ENCODE results near the gene AP1G1. TPM values are rescaled to one million over a fixed set of nuclear protein-coding genes. Genes with fewer than 3 reads are reported as not detected.
"Not testable (repeated sequence)": the region's sequence is repeated elsewhere in the genome, so short reads cannot be mapped to it uniquely, and the experiment has no call there.

Gene AP1G1
- total RNA-seq, 1 donor from 2014 or later = 62.7 TPM

DNA sequence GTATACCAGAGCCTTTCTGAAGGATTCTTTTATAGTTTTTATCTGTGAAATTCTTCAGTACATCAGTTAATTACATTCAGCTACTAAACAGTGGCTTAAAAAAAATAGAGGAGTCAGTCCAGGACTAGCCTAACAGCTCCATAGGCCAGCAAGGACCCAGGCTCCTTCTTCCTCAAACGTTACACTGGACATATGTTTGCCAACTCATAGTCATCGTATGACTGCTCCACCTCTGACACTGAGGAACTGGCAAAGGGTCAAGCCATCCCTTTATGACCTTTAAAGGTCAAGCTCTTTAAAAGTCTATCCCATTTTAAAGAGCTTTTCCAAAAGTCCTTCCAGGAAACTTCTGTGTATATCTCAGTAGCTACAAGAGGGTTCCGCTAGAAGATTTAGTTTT lies 120.8 kb downstream of the AP1G1 start:
- TF ChIP-seq, protein P1, sequence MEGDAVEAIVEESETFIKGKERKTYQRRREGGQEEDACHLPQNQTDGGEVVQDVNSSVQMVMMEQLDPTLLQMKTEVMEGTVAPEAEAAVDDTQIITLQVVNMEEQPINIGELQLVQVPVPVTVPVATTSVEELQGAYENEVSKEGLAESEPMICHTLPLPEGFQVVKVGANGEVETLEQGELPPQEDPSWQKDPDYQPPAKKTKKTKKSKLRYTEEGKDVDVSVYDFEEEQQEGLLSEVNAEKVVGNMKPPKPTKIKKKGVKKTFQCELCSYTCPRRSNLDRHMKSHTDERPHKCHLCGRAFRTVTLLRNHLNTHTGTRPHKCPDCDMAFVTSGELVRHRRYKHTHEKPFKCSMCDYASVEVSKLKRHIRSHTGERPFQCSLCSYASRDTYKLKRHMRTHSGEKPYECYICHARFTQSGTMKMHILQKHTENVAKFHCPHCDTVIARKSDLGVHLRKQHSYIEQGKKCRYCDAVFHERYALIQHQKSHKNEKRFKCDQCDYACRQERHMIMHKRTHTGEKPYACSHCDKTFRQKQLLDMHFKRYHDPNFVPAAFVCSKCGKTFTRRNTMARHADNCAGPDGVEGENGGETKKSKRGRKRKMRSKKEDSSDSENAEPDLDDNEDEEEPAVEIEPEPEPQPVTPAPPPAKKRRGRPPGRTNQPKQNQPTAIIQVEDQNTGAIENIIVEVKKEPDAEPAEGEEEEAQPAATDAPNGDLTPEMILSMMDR (IDR thresholded peaks at IDR 0.05) = no peak
- Mint-ChIP-seq H3K27me3 (ENCODE audit: low read depth) (no peaks in the 10 kb centered on the region), H3K36me3 (ENCODE audit: low read depth) (peaks cover 33% of the 10 kb centered on the region)

DNA sequence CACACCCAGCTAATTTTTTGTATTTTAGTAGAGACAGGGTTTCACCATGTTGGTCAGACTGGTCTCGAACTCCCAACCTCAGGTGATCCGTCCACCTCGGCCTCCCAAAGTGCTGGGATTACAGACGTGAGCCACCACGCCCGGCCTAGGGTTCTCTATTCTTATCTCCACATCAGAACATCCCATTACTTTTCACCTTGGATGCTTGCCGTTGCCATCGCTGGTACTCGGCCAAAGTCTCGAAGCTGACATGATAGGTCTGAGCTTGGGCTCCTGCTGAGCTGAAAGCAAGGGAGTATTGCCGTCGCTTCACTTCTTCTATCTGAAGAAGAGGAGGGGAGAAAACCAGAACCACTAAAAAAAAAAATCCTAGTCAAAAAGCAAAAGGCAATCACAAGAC lies 124.4 kb downstream of the AP1G1 start:
- not testable (repeated sequence) for H3K27ac Mint-ChIP-seq (ENCODE audit: unreplicated experiment); DNase-seq (ENCODE audit: low spot score); H3K9me3 Mint-ChIP-seq (ENCODE audit: low read depth); H3K27me3 Mint-ChIP-seq (ENCODE audit: low read depth); H3K4me1 Mint-ChIP-seq (ENCODE audit: low read depth); H3K4me3 Mint-ChIP-seq (ENCODE audit: unreplicated experiment)
- H3K36me3 Mint-ChIP-seq (ENCODE audit: low read depth) = peaks cover 34% of the 10 kb centered on the region

More for the DNA sequence above, 120.8 kb downstream of the AP1G1 start:
- Mint-ChIP-seq H3K4me1 (ENCODE audit: low read depth) (no peaks in the 10 kb centered on the region), H3K4me3 (ENCODE audit: unreplicated experiment) (no peak overlapping the region), H3K9me3 (ENCODE audit: low read depth) (no peaks in the 10 kb centered on the region), H3K27ac (ENCODE audit: unreplicated experiment) (peak overlapping the region; percentile 11)
- DNase-seq (ENCODE audit: low spot score) = no peak

DNA sequence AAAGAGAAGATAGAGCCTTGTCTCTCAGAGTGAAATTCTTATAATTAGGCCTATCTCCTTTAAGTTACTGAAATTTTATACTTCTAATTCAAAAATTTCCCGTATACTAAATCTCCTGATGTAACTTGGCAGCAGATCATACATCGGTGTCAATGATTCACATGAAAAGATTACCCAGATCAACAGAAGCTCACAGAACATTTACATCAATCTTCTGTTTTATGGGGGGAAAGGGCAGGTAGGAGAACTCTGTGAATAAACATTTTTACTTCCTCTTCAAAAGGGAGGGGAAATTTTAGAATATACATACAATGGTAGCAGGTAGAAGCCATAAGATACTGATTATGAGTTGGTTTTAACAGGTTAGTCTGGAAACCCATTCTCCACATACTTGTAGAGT lies 127.3 kb downstream of the AP1G1 start:
- Mint-ChIP-seq H3K27ac (ENCODE audit: unreplicated experiment) (no peak overlapping the region), H3K9me3 (ENCODE audit: low read depth) (no peaks in the 10 kb centered on the region), H3K36me3 (ENCODE audit: low read depth) (peaks cover 33% of the 10 kb centered on the region), H3K27me3 (ENCODE audit: low read depth) (no peaks in the 10 kb centered on the region), H3K4me3 (ENCODE audit: unreplicated experiment) (no peak overlapping the region), H3K4me1 (ENCODE audit: low read depth) (no peaks in the 10 kb centered on the region)
- DNase-seq (ENCODE audit: low spot score) = no peak
- TF ChIP-seq, protein P1 (IDR thresholded peaks at IDR 0.05) = no peak

Other genes starting within 250 kb of the AP1G1 start
- 0.26 to 0.35 TPM in 2 of 3 replicates, not detected in the other for gene TAT, start 231.7 kb downstream of the AP1G1 start, total RNA-seq
- gene MARVELD3, start 182.7 kb downstream of the AP1G1 start, total RNA-seq = 0.39 to 2.4 TPM (median 2.1 TPM) in 3 replicates
- gene PHLPP2, start 84.1 kb downstream of the AP1G1 start, total RNA-seq = 10.2 to 12.0 TPM (median 10.9 TPM) in 3 replicates
- 29.4 to 32.4 TPM (median 30.8 TPM) in 3 replicates for gene ATXN1L, start 37.1 kb upstream of the AP1G1 start, total RNA-seq
- 10.6 to 12.0 TPM (median 11.2 TPM) in 3 replicates for gene ZNF821, start 75.3 kb upstream of the AP1G1 start, total RNA-seq
- gene IST1, start 86.7 kb upstream of the AP1G1 start, total RNA-seq = 172 to 174 TPM (median 172 TPM) in 3 replicates
- not detected in 3 replicates for gene PKD1L3, start 191.6 kb upstream of the AP1G1 start, total RNA-seq
- 4.1 to 5.7 TPM (median 4.6 TPM) in 3 replicates for gene DHODH, start 199.9 kb upstream of the AP1G1 start, total RNA-seq
- not detected in 3 replicates for gene HP, start 245.7 kb upstream of the AP1G1 start, total RNA-seq

All from chondrocyte (in vitro differentiated cells).